T47D (cell line): ENCODE measurements around the gene RBM43.
"Not testable (repeated sequence)": the region's sequence is repeated elsewhere in the genome, so short reads cannot be mapped to it uniquely, and the experiment has no call there.

ENCODE experiments used
- DNase-seq, 2 experiments: peaks; one replicate each; pipeline versions ENCODE4 v3.0.0 to v3.0.0-alpha.2; 2011 to 2012; ENCODE audit warnings: low read depth in 1 of 2, low spot score in 1 of 2
- JUND ChIP-seq: IDR thresholded peaks from 2 replicates; pipeline ENCODE4 v1.6.1; 2012; ENCODE audit warnings: low read depth
- in situ Hi-C: cut with HindIII; loops from 2 replicates; pipeline ENCODE4 v1.10.0; 2016; ENCODE audit warnings: low sequenced_read_pairs, low pct_unique_long_range_greater_than_20kb

The RBM43 gene

DNA sequence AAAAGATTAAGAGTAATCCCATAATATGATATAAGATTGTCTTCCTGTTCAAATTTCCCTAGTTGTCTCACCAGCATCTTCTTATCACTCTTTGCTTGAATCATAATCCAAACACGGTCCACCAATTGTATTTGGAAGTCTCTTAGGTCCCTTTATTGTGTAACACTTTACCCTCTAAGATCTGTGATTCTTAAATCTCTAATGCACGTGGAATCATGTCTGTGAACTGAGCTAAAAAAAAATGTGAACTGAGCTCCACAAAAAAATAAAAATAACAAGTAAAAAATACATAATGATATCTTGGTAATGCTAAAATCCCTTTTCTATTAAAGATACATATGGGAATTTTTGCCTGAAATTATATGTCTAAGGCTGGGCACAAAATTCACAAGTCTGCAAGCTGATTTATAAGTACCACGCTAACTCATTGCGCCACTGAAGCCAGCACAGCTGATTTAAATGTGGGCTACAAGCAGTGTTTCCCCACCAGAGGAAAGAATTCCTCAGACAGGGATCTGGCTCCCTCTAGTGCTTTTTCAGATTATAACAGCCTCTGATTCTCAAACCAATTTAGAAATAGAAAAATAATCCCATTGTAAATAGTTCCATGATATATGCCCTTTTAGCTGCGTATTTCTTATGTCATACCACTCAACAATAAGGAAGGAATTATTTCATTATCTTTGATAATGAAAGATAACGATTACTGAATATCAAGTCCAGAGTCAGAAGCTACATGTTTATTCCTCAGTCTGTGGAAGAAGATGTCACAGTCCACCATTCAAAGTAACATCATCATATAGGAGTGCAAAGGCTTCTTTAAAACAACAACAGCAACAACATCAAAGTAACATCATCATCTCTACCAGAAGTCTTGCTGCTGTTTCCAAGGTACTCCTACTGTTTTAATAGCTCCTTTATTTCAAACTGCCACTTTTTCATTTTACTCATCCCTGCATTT is 22.9 kb downstream of the RBM43 start:
- in situ Hi-C loops, result no loop called here
- DNase-seq, result peak in 1 of 2 experiments; percentile 57
- no peak for TF ChIP-seq JUND

DNA sequence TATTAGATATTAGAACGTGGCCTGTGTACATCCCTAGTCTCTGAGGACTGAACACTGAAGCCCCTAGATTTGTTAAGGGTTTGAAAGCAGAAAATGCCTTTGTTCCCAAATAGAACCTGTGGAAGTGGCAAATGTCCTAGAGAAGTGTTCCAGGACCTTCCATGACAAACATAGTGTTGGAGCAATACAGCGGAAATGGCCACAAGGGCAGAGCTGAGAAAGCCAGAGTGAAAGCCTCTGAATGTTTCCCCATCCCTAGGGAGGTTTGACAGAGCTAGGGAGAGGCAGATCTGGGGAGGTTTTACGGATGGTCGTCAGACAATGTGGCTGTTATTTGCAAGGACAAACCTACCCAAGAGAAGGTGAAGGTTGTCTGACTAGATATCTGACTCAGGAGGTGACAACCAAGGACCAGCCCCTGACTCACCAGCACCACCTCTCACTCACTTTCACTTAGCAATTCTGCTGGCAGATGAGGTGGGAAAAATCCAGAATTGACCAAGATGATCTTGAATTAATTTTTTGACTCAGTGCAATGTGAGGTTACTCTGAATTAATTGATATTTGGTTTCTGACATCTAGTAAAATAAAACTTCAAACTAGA is 24.1 kb downstream of the RBM43 start:
- DNase-seq, result no peak
- TF ChIP-seq JUND, result no peak
- in situ Hi-C loops, result no loop called here

DNA sequence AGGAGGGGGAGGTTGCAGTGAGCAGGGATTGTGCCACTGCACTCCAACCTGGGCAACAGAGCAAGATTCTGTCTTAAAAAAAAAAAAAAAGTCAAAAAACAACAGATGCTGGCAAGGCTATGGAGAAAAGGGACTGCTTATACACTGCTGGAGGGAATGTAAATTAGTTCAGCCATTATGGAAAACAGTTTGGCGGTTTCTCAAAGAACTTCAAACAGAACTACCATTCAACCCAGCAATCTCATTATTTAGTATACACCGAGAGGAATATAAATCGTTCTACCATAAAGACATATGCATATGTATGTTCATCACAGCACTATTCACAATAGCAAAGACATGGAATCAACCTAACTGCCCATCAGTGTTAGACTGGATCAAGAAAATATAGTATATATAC is 27.9 kb downstream of the RBM43 start:
- in situ Hi-C loops, DNase-seq: not testable (repeated sequence)

DNA sequence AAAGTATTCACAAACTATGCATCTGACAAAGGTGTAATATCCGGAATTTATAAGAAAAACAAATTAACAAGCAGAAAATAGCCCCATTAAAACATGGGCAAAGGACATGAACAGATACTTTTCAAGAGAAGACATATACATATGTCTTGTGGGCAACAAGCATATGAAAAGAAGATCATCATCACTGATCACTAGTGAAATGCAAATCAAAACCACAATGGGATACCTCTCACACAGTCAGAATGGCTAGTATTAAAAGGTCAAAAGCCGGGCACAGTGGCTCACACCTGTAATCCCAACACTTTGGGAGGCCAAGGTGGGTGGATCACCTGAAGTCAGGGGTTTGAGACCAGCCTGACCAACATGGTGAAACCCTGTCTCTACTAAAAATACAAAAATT is 28.4 kb downstream of the RBM43 start:
- in situ Hi-C loops, DNase-seq: not testable (repeated sequence)

DNA sequence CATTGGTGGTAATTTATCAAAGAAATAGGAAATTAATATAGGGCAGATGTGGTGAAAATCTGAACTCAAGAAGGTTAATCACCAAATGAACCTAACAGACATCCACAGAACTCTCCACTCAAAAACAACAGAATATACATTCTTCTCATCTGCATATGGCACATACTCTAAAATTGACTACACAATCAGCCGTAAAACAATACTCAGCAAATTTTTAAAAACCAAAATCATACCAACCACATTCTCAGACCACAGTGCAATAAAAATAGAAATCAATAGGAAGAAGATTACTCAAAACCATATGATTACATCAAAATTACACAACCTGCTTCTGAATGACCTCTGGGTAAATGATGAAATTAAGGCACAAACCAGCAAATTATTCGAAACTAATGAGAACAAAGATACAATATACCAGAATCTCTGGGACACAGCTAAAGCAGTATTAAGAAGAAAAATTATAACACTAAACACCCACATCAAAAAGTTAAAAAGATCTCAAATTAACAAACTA is 31.0 kb downstream of the RBM43 start:
- no peak for DNase-seq
- in situ Hi-C loops, result no loop called here
- no peak for TF ChIP-seq JUND

DNA sequence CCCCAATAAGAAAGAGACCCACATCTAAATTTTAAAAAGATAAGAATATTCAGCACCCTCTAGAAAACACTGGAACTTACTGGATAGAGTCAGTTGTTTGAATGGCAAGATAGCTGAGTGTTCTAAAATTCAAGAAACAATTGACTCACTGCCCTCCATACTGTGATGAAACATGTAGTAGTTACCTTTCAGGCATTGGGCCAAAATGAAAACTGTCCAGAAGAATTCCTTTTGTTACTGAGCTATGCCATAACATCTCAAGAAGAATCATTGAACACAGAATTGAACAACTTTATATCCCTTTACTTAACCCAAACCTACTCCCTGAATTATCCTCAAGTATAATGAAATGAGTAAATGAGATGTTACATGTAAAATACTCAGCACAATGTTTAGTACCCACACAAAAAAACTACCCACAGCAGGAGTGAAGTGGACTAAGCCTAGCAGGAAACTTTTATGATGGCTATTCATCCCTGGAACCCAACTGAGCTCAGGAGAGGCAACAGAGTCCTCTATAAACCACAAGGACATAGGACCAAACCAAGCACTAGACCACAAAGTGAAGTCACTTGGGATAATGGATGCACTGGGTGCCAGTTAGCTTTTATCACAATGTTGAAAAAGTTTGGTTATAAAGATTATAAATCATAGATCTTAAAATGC is 32.7 kb downstream of the RBM43 start:
- DNase-seq, result no peak
- TF ChIP-seq JUND, result no peak
- in situ Hi-C loops, result no loop called here

DNA sequence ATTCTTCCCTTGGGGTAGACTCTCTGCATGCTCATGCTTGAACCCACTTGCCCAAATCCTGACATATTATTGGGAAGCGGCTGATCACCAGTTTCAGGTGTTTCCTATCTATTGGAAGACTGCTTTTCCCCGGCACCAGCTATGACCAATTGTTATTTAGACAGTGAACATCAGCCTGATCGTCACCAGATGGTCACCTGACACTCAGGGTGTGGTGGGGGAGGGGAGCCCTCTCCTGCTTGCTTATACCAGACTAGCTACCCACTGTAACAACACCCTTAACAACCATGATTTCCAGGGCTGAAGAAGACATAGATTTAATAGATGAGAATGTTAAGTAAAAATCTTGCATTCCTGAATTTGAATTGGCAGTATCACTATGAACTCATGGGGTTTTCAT is 44.3 kb downstream of the RBM43 start:
- in situ Hi-C loops, result no loop called here
- TF ChIP-seq JUND, result no peak
- DNase-seq, result no peak

DNA sequence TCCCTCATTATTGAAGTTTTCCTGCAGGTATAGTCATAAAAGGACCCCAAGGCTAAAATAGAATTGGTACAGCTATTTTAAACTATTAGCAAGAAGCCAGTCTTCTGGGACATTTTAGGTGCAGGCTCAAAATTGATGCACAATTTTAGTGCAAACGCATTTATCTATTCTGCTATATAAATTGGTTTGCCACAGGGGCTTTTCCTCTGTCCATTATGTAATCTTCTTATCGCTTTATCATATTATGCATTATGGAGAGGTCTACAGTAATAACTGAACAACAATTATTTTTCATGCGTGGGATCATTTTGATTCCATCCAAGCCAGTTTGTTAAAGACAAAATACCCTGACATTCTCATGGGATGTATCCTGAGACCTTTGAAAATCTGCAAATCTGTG is 54.6 kb downstream of the RBM43 start:
- in situ Hi-C loops, result no loop called here
- no peak for DNase-seq
- TF ChIP-seq JUND, result no peak

DNA sequence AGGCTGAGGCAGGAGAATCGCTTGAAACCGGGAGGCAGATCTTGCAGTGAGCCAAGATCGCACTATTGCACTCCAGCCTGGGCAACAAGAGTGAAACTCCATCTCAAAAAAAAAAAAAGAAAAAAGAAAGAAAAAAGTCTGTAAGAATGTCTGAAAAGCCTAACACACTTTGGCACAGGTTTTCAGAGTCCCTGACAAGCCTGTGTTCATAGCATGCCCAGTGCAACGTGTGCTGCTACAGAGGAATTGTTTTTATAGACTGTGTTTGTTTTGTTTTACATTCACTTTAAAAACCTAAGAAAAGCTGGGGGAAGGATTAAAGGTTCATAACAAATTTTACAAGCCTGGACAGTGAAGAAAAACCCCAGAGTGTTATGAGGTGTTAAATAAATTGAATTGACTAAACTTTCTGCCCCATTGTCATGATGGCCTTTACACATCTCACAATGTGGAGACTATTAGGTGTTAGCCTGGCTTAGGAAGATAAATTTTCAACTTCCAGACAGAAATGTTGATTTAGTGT is 55.2 kb downstream of the RBM43 start:
- in situ Hi-C loops, result no loop called here
- DNase-seq, result no peak
- TF ChIP-seq JUND, result no peak

DNA sequence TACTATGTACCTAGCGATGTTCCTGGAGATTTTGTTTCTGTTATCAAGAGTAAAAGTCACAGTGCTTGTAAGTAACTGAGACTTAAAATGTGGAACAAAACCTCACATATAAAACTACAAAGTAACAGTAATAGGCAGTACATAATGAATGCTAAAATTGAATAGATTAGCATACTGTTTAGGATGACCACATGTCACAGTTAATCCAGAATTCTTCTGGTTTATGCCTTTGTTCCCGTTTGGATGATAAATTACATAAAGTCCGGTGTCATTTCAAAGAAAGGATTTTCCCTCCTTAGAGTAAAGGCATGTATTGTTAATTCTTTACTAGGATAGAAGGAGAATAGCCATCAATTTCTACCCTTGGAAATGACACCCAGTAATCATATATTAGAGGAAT is 56.1 kb downstream of the RBM43 start:
- DNase-seq, result no peak
- in situ Hi-C loops, result no loop called here
- TF ChIP-seq JUND, result no peak

DNA sequence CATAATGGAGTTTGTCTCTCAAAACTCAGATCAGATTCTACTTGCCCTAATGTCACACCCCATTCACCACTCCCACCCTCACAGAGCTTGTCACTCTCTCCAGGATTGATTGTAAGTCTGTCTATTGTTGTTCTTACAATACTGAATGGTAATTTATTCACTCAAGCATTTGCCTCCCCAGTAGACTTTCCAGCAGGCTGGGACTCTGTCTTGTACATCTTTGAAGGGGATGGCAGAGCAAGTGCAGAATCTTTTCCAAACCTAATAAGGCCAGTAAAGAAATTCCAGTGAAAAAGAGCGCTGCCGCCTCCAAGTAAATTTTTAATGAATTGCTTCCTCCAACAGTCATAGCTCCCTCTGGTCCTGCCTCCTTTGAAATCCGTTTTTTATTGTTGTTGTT is 56.9 kb downstream of the RBM43 start:
- no peak for TF ChIP-seq JUND
- in situ Hi-C loops, result no loop called here
- no peak for DNase-seq

DNA sequence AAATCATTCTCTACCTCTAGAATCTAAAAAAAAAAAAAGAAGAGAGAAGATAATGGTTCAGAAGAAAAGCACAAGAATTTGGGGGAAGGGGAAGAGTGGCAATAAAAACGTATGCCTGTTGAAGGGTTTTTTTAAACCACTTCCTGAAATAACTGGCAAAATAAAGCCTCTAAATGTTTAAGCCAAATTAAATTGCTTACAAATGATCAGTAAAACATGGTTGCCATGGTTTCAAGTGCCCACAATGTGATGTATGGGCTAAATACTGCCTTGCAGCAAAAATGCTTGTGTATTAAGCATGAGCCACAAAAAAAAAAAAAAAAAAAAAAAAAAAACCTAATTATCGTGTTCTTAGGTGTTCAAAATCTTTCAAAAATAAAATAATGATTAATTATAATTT is 60.8 kb downstream of the RBM43 start:
- in situ Hi-C loops, result no loop called here
- no peak for DNase-seq
- TF ChIP-seq JUND, result no peak

DNA sequence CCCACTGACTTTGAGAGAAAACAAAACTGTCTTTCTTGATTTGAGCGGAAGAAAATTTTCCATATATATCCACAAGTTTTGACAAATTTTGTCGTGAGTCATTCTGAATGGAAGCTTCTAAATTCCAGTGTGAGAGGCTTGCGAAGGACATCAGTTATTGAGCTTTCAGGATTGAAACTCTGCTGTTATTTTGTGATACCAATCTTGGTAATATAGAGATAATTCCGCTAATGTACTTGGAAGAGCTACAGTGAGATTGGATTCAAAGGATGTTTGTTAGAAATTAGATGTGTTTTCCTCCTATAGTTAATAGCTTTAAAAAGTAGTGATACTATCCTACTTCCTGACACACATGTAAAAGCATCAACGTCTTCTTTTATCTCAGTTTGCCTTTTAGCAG is 61.4 kb downstream of the RBM43 start:
- TF ChIP-seq JUND, result no peak
- in situ Hi-C loops, result no loop called here
- no peak for DNase-seq
